WTC11 (cell line): ENCODE data around the gene BMP7. TPM values are rescaled to one million over a fixed set of nuclear protein-coding genes. Genes with fewer than 3 reads are reported as not detected.

Source experiments
- ATAC-seq: fragments of 200-7000 bp; cut with Tn5 transposase; 2 replicates; pipeline ENCODE4 v1.10.0; 2021; ENCODE audit warnings: mild to moderate bottlenecking, moderate library complexity
- CTCF ChIA-PET: fragments of 300-600 bp; sonication (Branson Sonifier 250); formaldehyde crosslinking; loops from one replicate; lab custom pipeline; 2021; ENCODE audit warnings: antibody characterized with exemption; lab: Charles Lee
- POLR2A ChIA-PET: fragments of 350-600 bp; sonication (Branson Sonifier 250); formaldehyde crosslinking; loops from one replicate; lab custom pipeline; 2021; ENCODE audit warnings: antibody characterized with exemption; lab: Charles Lee
- DNase-seq: peaks from one replicate; pipeline ENCODE4 v3.0.0; 2021; ENCODE audit warnings: low spot score
- H3K27ac Mint-ChIP-seq: 2 replicates; pipeline ENCODE4 v1.8.0; 2021; ENCODE audit warnings: mixed read lengths
- H3K27me3 Mint-ChIP-seq: 2 replicates; pipeline ENCODE4 v1.8.0; 2021; ENCODE audit warnings: low read depth, mild to moderate bottlenecking, moderate library complexity, mixed read lengths
- H3K36me3 Mint-ChIP-seq: 2 replicates; pipeline ENCODE4 v1.8.0; 2021; ENCODE audit warnings: mixed read lengths
- H3K4me1 Mint-ChIP-seq: 2 replicates; pipeline ENCODE4 v1.8.0; 2022; ENCODE audit warnings: mixed read lengths
- H3K4me3 Mint-ChIP-seq: 2 replicates; pipeline ENCODE4 v1.8.0; 2021; ENCODE audit warnings: mild to moderate bottlenecking, moderate library complexity, mixed read lengths
- H3K9me3 Mint-ChIP-seq: 2 replicates; pipeline ENCODE4 v1.8.0; 2021; ENCODE audit warnings: mixed read lengths
- FOXP1 ChIP-seq: sonication (generic); formaldehyde crosslinking; IDR thresholded peaks from 2 replicates; pipeline ENCODE4 v1.8.0; 2022; ENCODE audit warnings: missing genetic modification reagents, mild to moderate bottlenecking, moderate library complexity, borderline replicate concordance
- TEAD4 ChIP-seq: sonication (generic); formaldehyde crosslinking; IDR thresholded peaks from 2 replicates; pipeline ENCODE4 v1.8.0; 2022; ENCODE audit warnings: mild to moderate bottlenecking, missing genetic modification reagents
- ZMAT4 ChIP-seq: fragments of 250-450 bp; sonication (Bioruptor Pico); IDR thresholded peaks from 2 replicates; pipeline ENCODE4 v1.9.0; 2021; ENCODE audit warnings: mild to moderate bottlenecking
- ZNF121 ChIP-seq: sonication (generic); formaldehyde crosslinking; IDR thresholded peaks from 2 replicates; pipeline ENCODE4 v1.8.0; 2023; ENCODE audit warnings: missing genetic modification reagents
- ZNF281 ChIP-seq: sonication (generic); formaldehyde crosslinking; IDR thresholded peaks from 2 replicates; pipeline ENCODE4 v1.8.0; 2023; ENCODE audit warnings: mild to moderate bottlenecking, missing genetic modification reagents
- ZNF317 ChIP-seq: sonication (generic); formaldehyde crosslinking; IDR thresholded peaks from 2 replicates; pipeline ENCODE4 v1.8.1; 2023; ENCODE audit warnings: low read depth, mild to moderate bottlenecking, moderate library complexity, missing genetic modification reagents, borderline replicate concordance
- ZNF423 ChIP-seq: fragments of 250-450 bp; sonication (Bioruptor Pico); IDR thresholded peaks from 2 replicates; pipeline ENCODE4 v2.1.2; 2022; ENCODE audit warnings: mild to moderate bottlenecking, moderate library complexity
- total RNA-seq: library from RNA; stranded (reverse); gene quantifications from 3 replicates; pipeline ENCODE4 v1.2.3, GENCODE V29; 2021
- TF ChIP-seq, protein P1 (sequence below): sonication (generic); formaldehyde crosslinking; IDR thresholded peaks from 2 replicates; pipeline ENCODE4 v1.8.0; 2023; ENCODE audit warnings: missing genetic modification reagents, mild to moderate bottlenecking, borderline replicate concordance
- TF ChIP-seq, protein P2 (sequence below): sonication (generic); formaldehyde crosslinking; IDR thresholded peaks from 2 replicates; pipeline ENCODE4 v1.8.1; 2022; ENCODE audit warnings: mild to moderate bottlenecking, moderate library complexity, missing genetic modification reagents
- TF ChIP-seq, protein P3 (sequence below): sonication (generic); formaldehyde crosslinking; conservative IDR thresholded peaks from 2 replicates; pipeline ENCODE4 v1.8.1; 2022; ENCODE audit warnings: mild to moderate bottlenecking, missing genetic modification reagents

BMP7 gene
- total RNA-seq, 1 experiment from 2014 or later, result 40.7 TPM

- H3K4me3 Mint-ChIP-seq, result no peak overlapping the region
- H3K27ac Mint-ChIP-seq, result no peak overlapping the region
- no peaks in the 10 kb centered on the region for H3K27me3 Mint-ChIP-seq
- H3K36me3 Mint-ChIP-seq, result peaks cover 9% of the 10 kb centered on the region; the same call in 1 of the 2 replicates
- H3K9me3 Mint-ChIP-seq, result peaks cover 3% of the 10 kb centered on the region; the same call in 1 of the 2 replicates
- no peak for DNase-seq
- no peak for ATAC-seq
- TF ChIP-seq FOXP1 (CRISPR knock-in tag) (no peak), ZMAT4 (CRISPR knock-in tag) (no peak), TEAD4 (CRISPR knock-in tag) (no peak), ZNF423 (CRISPR knock-in tag) (no peak)
- TF ChIP-seq, protein P1, sequence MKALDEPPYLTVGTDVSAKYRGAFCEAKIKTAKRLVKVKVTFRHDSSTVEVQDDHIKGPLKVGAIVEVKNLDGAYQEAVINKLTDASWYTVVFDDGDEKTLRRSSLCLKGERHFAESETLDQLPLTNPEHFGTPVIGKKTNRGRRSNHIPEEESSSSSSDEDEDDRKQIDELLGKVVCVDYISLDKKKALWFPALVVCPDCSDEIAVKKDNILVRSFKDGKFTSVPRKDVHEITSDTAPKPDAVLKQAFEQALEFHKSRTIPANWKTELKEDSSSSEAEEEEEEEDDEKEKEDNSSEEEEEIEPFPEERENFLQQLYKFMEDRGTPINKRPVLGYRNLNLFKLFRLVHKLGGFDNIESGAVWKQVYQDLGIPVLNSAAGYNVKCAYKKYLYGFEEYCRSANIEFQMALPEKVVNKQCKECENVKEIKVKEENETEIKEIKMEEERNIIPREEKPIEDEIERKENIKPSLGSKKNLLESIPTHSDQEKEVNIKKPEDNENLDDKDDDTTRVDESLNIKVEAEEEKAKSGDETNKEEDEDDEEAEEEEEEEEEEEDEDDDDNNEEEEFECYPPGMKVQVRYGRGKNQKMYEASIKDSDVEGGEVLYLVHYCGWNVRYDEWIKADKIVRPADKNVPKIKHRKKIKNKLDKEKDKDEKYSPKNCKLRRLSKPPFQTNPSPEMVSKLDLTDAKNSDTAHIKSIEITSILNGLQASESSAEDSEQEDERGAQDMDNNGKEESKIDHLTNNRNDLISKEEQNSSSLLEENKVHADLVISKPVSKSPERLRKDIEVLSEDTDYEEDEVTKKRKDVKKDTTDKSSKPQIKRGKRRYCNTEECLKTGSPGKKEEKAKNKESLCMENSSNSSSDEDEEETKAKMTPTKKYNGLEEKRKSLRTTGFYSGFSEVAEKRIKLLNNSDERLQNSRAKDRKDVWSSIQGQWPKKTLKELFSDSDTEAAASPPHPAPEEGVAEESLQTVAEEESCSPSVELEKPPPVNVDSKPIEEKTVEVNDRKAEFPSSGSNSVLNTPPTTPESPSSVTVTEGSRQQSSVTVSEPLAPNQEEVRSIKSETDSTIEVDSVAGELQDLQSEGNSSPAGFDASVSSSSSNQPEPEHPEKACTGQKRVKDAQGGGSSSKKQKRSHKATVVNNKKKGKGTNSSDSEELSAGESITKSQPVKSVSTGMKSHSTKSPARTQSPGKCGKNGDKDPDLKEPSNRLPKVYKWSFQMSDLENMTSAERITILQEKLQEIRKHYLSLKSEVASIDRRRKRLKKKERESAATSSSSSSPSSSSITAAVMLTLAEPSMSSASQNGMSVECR, result no peak
- TF ChIP-seq, protein P2, sequence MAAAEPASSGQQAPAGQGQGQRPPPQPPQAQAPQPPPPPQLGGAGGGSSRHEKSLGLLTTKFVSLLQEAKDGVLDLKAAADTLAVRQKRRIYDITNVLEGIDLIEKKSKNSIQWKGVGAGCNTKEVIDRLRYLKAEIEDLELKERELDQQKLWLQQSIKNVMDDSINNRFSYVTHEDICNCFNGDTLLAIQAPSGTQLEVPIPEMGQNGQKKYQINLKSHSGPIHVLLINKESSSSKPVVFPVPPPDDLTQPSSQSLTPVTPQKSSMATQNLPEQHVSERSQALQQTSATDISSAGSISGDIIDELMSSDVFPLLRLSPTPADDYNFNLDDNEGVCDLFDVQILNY, result no peak
- TF ChIP-seq, protein P3, sequence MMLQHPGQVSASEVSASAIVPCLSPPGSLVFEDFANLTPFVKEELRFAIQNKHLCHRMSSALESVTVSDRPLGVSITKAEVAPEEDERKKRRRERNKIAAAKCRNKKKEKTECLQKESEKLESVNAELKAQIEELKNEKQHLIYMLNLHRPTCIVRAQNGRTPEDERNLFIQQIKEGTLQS (CRISPR knock-in tag), result no peak
- ChIA-PET POLR2A (no interaction called here), CTCF (interaction anchor here (1.4 to 1.5 kb wide), 2 partner anchors 112 to 115 kb away, joined by 4 to 6 read pairs; partner anchors contain the start of gene SPO11)
- H3K4me1 Mint-ChIP-seq, result peaks cover 6% of the 10 kb centered on the region
These were observed 48.6 kb downstream of the BMP7 start for GRCh38 chr20:57217802-57218201.

DNA sequence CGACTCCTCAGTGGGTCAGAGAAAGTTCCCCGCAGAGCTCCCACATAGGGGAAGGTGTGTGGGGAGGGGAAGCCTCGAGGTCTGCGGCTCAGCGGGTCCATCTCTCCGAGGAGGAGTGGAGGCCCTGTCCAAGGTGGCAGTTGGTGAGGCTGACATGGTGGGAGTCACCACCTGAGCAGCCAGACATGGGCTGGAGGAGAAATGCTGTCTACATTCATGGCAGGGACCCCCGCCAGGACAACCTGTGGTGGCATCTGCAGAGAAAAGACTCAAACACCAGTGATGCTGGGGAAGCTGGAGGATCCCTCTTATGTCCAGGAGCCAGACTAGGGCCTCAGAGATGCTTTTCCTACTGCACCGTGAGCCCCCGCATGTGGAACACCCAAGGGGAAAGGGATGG is 49.8 kb downstream of the BMP7 start:
- DNase-seq (no peak), ATAC-seq (no peak)
- H3K27me3 Mint-ChIP-seq, result no peaks in the 10 kb centered on the region
- CTCF ChIA-PET, result no interaction called here
- H3K27ac Mint-ChIP-seq, result no peak overlapping the region
- H3K9me3 Mint-ChIP-seq, result peaks cover 3% of the 10 kb centered on the region; the same call in 1 of the 2 replicates
- H3K4me3 Mint-ChIP-seq, result no peak overlapping the region
- peaks cover 17% of the 10 kb centered on the region for H3K4me1 Mint-ChIP-seq
- H3K36me3 Mint-ChIP-seq, result peaks cover 9% of the 10 kb centered on the region; the same call in 1 of the 2 replicates
- POLR2A ChIA-PET, result no interaction called here
- TF ChIP-seq FOXP1 (CRISPR knock-in tag) (no peak), ZNF281 (CRISPR knock-in tag) (no peak)

DNA sequence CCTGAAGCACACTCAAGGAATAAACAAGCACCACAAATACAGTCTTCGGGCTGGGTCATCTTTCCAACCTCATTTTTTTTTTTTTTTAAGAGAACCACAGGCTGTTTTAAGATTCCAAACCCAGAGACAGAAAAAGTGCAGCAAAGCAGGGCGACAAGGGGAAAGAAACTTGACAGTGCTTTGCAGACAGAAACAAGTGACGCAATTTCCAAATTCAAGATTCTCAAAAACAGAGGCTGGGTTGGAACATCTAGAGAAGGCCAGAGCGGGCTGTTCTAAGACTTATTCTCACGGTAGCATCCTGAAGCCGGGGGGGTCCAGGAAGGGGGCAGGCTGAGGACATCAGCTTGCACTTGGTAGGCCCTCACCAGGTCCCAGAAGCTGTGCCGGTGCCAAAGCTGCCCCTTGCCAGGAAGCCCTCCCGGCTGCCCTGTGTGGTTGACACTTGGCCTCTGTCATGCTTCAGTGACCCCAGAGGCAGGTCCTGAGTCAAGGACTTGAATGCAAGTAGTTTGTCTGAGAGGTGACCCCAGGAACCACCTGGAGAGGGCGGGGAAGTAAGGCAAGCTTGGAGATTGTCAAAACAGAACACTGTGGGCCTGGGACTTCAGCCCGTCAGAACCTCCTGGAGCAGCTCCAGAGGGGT is 50.5 kb downstream of the BMP7 start:
- H3K9me3 Mint-ChIP-seq, result peaks cover 3% of the 10 kb centered on the region; the same call in 1 of the 2 replicates
- CTCF ChIA-PET, result no interaction called here
- peaks cover 23% of the 10 kb centered on the region for H3K4me1 Mint-ChIP-seq
- H3K27me3 Mint-ChIP-seq, result no peaks in the 10 kb centered on the region
- peaks cover 9% of the 10 kb centered on the region; the same call in 1 of the 2 replicates for H3K36me3 Mint-ChIP-seq
- POLR2A ChIA-PET, result no interaction called here
- H3K27ac Mint-ChIP-seq, result no peak overlapping the region
- H3K4me3 Mint-ChIP-seq, result no peak overlapping the region
- ATAC-seq (no peak), DNase-seq (no peak)
- no peak for TF ChIP-seq ZNF317 (CRISPR knock-in tag)
- TF ChIP-seq ZNF121 (CRISPR knock-in tag), result no peak
